NOMO-1 (cell line): ENCODE results near the gene TMEM207.
A peak's percentile ranks its signal among the peaks of the same experiment; 100 is the strongest.
"Not testable (repeated sequence)": the region's sequence is repeated elsewhere in the genome, so short reads cannot be mapped to it uniquely, and the experiment has no call there.

ENCODE experiments used
- DNase-seq, 2 experiments: peaks; one replicate each; lab custom pipeline; 2025; ENCODE audit not compliant: unreplicated experiment in 2 of 2; lab: John Stamatoyannopoulos, UW

TMEM207 gene

GRCh38 chr3:190449801-190450200, at the start of gene TMEM207:
Gene TMEM207, minus strand, starts transcription at chr3:190449901. Its CDS starts 92 bp downstream, at chr3:190449809.
- no peak for DNase-seq

GRCh38 chr3:190499122-190499521, 49.4 kb upstream of the TMEM207 start:
- no peak for DNase-seq

- DNase-seq, result no peak
These were observed 48.6 kb upstream of the TMEM207 start for GRCh38 chr3:190498293-190498692.

GRCh38 chr3:190497811-190498210, 48.1 kb upstream of the TMEM207 start:
- no peak for DNase-seq

- no peak for DNase-seq
These were observed 47.2 kb upstream of the TMEM207 start for GRCh38 chr3:190496859-190497258.

- peak; percentile 71 to 82 for DNase-seq
These were observed 46.1 kb upstream of the TMEM207 start for GRCh38 chr3:190495796-190496195.

- DNase-seq, result no peak
These were observed 45.7 kb upstream of the TMEM207 start for GRCh38 chr3:190495354-190495753.

- DNase-seq, result no peak
These were observed 45.2 kb upstream of the TMEM207 start for GRCh38 chr3:190494907-190495306.

GRCh38 chr3:190492966-190493365, 43.3 kb upstream of the TMEM207 start:
- no peak for DNase-seq

GRCh38 chr3:190492129-190492528, 42.4 kb upstream of the TMEM207 start:
- DNase-seq, result no peak

GRCh38 chr3:190491533-190492054, 41.9 kb upstream of the TMEM207 start:
- DNase-seq, result no peak

- no peak for DNase-seq
These were observed 37.4 kb upstream of the TMEM207 start for GRCh38 chr3:190486908-190487607.

GRCh38 chr3:190486533-190486864, 36.8 kb upstream of the TMEM207 start:
- no peak for DNase-seq

- DNase-seq, result peak in 1 of 2 experiments; percentile 22
These were observed 36.3 kb upstream of the TMEM207 start for GRCh38 chr3:190485830-190486532.

GRCh38 chr3:190481779-190482178, 32.1 kb upstream of the TMEM207 start:
- no peak for DNase-seq

- not testable (repeated sequence) for DNase-seq
These were observed 23.6 kb upstream of the TMEM207 start for GRCh38 chr3:190473261-190473660.

- no peak for DNase-seq
These were observed 18.2 kb upstream of the TMEM207 start for GRCh38 chr3:190467922-190468321.

- no peak for DNase-seq
These were observed 8.3 kb upstream of the TMEM207 start for GRCh38 chr3:190458040-190458439.

- DNase-seq, result no peak
These were observed 7.1 kb upstream of the TMEM207 start for GRCh38 chr3:190456770-190457169.

GRCh38 chr3:190455828-190456227, 6.1 kb upstream of the TMEM207 start:
- DNase-seq, result no peak

GRCh38 chr3:190448256-190448655, 1.4 kb downstream of the TMEM207 start:
- no peak for DNase-seq
